Middle frontal gyrus (tissue), 1 donor: ENCODE results near the gene OSTC.
"Not testable (repeated sequence)": the region's sequence is repeated elsewhere in the genome, so short reads cannot be mapped to it uniquely, and the experiment has no call there.

Experiments used
- DNase-seq: peaks from one replicate; pipeline ENCODE4 v3.0.0-alpha.2; 2015; ENCODE audit warnings: low spot score; ENCODE audit errors: extremely low spot score

OSTC gene

DNA sequence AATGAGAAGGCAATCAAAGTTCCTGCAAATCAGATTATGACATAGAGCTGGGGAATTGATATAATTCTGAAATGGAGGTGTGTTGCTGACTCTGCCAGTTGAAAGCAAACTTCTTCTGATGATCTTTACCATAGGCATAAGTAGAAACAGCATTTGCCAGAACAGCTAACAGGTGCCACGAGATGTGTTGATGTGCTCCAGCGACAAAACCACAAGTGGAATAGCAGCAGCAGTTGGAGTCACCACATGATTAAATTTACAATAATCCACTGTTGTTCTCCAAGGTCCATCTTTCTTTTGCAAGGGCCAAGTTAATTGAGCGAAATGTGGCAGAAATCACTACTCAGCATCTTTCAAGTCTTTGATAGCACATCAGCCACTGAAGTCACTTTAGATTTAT, 3.7 kb upstream of the OSTC start:
- DNase-seq = no peak

DNA sequence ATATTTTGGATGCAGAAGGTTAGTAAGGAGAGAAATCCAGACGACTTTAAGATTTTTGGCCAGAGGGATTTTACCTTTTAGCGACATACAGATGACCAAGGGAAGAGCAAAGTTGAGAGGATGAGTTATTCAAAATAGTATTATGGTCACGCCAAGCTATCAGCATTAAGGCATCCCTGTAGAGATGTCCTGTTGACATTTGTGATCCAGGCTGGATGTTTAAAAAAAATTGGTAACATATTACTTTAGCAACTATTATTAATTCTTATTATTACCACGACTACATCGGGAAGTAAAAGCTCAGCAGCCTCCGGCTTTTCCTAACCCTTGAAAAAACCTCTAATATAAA, 562 bp upstream of the OSTC start:
- DNase-seq = no peak

DNA sequence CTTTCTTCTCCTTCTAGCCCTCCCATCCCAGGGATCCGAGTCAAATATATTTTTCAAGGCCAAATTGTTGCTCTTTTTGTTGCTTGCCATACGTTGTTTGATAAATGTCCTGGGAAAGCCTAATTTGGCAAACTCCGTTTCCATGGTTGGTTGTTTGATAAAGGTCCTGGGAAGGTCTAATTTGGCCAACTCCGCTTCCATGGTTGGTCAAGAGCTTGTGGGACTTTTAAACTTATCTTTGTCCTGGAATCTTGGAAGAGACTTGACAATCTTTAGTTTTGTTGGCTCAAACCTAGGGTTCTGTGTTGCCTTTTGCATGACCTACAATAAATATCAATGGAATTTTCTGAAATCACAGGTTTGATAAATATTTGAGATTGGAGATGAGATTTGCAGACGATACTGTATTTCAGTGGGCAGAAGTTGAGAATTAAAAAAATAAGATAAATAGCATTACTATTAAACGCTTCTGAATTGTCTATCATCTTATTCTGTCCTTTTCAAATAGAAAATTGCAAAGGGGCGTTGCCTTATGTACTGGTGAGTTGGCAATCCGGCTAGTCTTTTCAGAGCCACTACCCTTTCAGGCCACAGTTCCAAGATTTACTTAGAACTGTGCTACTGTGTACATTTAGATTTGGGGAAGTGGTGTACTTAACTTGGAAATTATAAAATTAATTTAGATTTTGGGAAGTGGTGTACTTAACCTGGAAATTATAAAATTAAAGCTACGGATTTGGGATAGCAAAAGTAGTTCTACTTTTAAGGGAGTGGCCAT, 804 bp downstream of the OSTC start:
- no peak for DNase-seq

DNA sequence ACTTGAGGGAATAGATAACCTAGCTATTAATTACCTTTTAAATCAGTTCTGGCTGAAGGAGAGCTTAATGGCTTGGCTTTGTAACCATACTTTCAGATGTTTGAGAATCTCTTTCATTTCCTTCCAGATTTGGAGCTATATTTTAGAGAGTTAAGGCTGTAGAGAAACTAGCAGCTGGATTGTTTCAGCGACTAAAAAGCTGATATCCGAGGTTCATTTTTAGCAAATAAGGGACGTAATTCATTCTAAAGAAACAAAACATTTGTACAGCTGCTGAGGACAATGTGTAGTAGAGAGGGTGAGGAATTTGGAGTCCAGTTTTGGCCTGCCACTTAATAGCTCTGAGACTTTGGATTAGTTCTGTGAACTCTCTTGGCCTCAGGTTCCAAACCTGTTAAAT, 12.2 kb downstream of the OSTC start:
- no peak for DNase-seq

DNA sequence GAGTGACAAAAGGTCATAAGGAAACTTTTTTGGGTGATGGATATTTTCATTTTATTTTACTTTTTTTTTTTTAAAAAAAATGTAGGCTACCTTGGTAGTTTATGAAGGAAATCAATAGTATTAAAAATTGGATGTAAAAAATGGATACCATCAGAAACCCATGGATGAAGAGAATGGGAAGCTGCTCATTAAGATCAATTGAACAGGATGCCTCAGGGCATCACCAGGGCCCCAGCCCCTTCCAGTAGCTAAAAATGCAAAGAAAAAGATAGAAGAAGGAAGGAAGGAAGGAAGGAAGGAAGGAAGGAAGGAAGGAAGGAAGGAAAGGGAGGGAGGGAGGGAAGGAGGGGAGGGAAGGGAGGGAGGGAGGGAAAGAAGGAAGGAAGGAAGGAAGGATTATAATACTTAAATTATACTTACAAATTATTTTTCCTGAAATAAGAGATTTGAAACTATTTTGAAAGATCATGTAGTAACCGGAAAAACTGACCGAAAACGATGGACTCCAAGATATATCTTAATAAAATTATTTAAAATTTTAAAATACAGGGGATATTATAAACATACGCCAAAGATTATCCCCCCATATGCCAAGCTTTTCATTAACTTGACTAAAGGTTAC, 24.1 kb downstream of the OSTC start:
- no peak for DNase-seq

DNA sequence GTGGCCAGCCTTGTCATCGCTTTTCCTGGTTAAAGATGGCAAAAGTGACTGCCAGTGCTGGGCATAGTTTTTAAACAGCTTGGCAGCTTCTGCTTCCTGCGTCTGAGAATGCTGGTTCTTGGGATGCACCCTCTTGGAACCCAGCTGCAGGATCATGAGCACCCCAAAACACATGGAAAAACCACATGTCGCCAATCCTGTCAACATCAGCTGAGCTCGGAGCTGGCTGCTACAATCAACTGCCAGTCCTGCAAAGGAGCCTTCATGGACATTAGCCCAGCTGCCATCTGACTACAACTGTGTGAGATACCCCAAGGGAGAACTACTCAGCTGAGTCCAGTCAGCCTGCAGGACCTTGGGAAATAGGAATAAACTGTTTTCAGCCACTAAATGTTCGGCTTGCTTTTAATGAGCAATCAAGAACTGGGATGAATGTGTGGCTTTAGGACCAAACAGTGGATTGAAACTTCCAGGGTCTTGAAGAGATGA, 31.0 kb downstream of the OSTC start:
- DNase-seq = no peak

DNA sequence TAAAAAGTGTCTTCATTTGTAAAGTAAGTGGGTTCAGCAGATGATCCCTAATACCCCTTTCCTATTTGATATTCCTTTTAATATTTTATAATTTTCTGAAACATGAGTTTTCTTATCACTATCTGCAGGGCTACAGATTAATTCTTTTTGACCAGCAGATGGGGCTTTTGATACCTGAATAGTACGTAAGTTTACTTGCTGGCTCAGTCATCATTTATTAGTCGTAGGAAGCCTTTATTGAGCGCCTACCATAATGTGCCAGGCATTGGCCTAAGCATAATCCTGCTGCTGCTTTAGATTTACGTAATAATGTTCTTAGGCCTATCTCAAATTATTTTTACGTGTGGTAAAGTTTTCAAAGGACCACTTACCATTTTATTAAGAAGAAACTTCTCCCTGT, 33.1 kb downstream of the OSTC start:
- no peak for DNase-seq

DNA sequence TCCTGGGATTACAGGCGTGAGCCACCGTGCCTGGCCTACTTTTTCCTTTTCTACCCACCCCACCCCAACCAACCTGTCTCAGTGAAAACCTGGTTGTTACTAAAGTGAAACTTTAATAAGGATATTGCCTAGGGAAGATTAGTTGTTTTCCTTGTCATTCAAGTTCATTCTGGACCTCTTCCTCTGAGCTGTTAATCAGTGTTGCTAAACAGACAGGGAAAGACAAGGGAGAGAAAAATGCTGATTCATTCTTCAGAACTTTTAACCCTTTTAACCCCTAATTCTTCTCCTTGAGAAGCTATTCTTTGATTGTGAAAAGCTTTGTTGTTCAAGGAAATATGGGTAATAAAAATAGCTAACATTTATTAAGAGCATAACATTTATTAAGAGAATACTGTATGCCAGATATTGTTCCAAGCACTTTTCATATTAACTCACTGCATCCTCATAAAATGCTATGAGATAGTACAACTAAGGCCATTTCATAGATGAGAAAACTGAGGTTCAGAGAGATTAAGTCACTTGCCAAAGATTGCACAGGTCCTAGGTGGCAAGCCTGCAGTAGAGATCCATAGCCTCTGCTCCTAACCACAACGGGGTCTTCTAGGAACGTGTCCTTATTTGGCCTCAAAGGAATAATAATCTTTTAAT, 34.8 kb downstream of the OSTC start:
- no peak for DNase-seq

DNA sequence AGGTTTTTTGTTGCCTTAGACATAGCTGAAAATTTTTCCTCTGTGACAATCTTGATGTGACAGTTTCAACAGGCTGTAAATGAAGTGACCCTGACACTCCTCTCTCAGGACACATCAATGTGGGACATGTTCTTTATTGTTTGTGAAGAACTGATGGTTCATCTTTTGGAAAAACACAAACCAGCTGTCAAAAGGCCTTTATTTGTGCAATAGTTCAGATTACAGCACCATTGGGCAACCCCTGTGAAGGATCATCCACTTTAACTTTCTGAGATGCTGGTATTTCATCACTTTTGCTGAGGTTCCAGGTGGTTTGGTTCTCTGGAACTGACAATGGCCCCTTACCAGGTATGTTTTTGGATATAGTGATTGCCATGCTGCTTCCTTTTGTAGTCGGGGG, 40.3 kb downstream of the OSTC start:
- DNase-seq = no peak

DNA sequence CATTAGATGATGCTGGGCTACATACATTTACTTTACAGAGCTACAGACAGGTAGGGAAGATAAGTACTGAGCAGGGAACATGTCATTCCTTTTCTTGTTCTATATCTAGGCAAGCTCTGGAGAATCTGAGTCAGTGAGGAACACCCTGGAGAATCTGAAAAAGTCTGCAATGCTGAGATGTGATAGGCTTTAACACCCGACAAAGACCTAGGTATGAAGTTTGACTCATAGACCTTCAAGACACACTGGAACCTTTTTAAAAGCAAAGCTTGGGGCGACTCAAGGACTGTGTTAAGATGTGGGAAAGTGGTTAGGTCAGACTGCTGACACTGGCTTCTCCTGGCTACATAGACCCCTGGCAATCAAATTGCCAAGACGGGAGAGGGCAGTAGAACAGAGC, 42.8 kb downstream of the OSTC start:
- no peak for DNase-seq

DNA sequence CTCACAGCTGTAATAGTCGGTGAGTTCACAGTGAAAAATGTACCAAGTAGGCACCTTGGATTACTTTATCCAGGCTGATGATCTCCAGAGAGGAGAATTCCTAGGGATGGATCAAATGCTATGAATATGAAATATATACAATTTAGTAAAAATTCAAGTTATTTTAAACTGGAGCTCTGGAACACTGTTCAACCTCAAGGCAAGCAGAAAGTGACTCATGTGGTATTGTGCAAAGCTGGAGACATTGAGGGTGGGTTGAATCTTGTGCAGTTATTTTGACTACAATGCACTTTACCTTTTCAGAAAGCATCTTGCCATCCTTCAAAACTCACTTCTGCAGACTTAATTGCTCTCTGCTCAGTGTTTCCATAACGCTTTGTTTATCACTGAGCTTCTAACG, 43.4 kb downstream of the OSTC start:
- DNase-seq = no peak

DNA sequence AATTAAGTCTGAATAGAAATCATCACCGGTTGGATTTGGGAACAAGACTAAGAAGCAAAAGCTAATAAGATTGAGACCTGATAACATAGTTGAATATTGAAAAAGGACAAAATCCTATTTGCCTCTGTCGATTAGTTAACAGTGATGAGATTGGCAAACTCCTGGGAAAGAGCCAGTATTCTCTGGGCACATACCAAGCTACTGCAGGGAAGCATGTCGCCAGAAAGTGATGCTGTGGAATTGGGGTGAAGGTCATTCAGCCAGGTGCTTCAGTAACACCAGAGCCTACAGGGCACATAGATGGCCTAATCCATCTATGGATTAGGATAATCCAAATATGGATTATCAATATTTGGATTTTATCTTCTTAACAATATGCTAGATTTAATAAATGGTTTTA, 44.0 kb downstream of the OSTC start:
- no peak for DNase-seq

DNA sequence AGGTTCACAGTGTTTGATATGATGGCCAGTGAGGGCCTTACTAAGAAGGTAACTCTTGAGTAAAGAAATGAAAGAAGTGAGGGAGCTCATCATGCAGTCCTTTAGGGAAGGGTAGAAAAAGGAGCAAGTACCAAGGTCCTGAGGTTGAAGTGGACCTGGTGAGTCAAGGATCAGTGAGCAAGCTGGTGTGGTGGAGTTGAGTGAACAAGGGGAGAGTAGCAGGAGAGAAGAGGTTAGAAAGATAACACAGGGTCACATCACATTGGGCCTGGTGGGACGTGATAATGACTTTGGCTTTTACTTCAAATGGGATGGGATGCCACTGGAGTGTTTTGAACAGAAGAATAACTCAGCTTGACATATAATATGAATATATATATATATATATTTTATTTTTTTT, 44.7 kb downstream of the OSTC start:
- no peak for DNase-seq

DNA sequence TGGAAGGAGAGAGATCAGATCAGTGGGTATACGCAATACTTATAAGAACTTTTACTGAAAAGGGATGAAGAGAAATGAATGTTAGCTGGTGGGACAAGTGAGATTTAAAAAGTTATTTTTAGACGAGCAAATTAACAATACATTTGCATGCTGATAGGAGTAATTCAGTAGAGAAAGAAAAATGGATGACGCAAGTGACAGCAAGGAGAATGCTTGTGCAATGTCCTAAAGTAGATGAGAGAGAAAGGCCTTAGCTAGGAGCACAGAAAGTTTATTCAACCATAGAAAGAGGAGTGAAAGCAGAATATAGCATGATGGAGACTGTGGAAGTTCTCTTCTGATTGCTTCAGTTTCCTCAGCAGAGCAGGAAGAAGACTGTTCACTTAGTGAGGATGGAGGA, 45.8 kb downstream of the OSTC start:
- DNase-seq = no peak

DNA sequence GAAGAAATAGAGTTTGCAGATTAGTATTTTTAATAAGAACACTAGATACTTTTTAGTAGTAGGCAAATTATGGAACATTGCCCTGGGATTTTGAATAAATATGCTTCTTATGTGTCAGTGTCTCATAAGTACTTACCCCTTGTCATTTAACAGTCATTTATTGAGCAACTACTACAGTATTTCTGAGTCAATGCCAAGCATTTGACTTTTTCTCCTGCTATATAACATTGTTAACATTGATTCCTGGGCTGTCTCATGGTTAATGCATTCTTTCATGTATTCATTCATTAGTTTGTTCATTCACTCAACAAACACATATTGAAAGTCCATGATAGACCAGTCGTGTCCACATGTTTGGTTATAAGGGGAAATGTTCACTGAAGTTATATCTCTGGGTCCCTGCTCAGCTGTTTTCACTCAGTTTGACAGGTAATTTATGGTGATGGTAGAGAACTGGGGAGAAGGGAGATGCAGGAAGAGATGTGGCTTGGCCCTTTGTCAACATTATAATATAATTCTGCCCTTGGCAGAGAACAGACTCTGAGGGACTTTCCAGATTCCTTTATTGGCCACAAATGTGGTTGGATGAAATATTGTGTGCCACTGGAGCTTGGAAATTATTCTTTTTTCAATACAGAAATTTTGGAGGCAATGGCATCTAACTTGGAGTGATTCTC, 49.8 kb downstream of the OSTC start:
- DNase-seq = no peak

DNA sequence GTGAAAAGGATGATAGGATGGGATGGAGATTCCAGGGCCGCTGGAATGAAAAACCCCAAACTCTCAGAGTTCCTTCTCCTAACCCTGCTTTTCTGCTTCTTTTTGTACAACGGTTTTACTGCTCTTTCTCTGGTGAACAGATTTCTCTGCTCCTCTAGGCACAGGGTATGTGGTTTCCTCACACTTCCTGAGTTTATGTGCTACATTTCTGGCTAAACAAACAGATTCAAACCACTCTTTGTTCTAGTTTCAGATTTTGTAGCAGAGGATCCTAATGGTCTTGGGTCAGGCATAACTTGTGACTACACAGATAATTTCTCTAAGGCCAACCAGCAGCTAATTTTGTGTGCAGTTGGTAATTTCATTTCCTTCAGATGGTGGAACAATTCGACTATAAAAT, 52.6 kb downstream of the OSTC start:
- DNase-seq = no peak

DNA sequence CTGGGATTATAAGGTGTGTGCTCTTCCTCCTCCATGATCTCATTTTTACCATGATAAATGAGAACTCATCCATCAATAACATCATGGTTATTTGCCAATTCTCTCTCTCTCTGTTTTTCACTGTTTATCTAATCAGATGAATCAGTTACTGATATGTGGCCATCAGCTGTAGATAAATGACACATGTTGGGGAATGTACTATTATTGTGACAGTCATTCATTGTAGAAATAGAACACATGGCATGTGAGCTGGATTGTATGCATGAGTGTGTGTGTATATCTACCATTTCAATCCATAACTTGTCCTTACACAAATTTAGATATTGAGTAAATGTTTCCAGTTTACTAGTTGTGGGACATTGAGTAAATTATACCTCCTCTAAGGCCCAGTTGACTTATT, 53.0 kb downstream of the OSTC start:
- no peak for DNase-seq

DNA sequence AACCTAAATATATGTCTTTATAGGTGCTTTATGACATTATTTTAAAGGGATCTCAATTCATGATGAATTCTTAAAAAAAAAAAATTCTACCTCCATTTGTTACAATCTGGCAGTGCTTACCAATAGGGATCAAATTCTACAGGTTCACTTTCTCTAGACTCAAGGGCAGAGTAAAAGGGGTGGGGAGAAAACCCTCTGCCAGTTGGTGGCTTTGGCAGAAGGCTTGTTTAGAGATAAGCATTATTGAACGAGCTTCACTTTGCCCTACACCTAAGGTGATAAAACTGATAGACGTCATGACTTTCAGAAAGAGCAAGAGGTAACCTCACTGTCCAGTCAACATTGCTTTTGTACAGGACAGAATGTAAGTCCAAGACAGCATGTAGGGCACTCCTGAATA, 53.6 kb downstream of the OSTC start:
- DNase-seq = no peak

DNA sequence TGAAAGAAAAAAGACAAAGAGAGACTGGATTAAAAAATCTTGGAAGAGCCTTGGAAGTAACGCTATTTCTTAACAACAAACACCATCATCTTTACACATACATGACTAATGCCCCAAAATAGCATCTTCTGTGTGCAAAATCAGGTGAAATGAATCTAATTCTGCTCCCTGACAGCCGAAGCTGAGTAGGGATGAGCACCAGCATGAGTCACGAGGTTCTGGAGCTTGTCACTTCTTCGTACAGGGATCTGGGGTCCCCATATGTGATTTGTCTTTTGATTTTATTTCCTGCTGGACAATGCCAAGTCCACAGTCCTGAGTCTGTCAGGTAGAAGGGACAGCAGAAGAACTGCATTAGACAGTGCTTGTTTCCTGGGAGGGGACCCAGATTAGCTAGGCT, 55.9 kb downstream of the OSTC start:
- no peak for DNase-seq

DNA sequence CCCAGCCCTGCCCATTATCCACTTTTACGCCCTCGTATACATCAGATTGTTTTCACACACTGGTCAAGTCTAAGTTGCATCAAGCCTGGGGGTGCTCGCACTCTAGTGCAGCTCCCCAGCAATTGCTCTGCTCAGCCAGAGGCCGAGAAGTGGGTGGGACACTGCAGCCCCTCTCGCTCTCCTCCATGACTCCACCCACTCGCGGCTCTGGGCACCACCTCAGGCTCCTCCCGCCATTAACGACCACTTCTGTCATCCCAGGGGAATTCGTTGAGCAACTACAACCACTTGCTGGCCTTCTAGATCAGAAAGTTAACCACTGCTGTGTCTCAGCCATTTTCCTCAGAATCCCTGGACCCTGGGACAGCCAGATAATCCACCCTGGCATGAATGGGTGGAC, 58.8 kb downstream of the OSTC start:
- no peak for DNase-seq

DNA sequence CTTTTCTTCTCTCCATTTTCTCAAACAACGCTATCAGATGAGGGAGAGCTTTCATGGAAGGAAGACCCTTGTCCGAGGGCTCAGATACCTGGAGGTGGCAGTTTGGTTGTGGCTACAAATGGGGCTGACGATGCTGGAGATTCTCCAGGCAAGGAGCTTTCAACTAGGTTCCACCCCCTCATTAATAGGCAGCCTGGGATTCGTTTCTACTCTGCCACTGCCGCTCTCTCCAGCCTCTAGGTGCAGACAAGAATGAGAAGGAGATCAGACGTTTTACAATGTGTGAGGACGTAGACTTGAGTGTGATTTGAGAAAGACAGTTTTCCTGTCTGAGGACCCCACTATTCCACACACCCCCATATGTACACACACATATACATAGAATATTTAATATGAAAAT, 59.3 kb downstream of the OSTC start:
- no peak for DNase-seq

DNA sequence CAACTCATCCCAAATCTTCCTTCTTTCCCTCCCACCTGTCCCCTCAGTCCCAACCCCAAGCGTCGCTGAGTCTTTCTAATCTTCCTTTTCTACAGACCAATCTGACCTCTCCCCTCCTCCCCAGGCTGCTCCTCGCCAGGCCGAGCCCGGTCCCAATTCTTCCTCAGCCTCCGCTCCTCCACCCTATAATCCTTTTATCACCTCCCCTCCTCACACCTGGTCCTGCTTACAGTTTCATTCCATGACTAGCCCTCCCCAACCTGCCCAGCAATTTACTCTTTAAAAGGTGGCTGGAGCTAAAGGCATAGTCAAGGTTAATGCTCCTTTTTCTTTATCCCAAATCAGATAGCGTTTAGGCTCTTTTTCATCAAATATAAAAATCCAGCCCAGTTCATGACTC, 60.2 kb downstream of the OSTC start:
- not testable (repeated sequence) for DNase-seq
